NK-92 (cell line): Measurements from ENCODE around the gene BIRC7.

ENCODE experiments used
- DNase-seq: peaks from one replicate; lab custom pipeline; 2025; ENCODE audit not compliant: unreplicated experiment; lab: John Stamatoyannopoulos, UW

Gene BIRC7

GRCh38 chr20:63224412-63225081 is 11.2 kb upstream of the BIRC7 start:
- DNase-seq: no peak

GRCh38 chr20:63225082-63225454 is 10.6 kb upstream of the BIRC7 start:
- no peak for DNase-seq

- no peak for DNase-seq
Observed at GRCh38 chr20:63226042-63226943, 9.4 kb upstream of the BIRC7 start.

GRCh38 chr20:63227260-63227659 is 8.4 kb upstream of the BIRC7 start:
- no peak for DNase-seq

- DNase-seq: no peak
Observed at GRCh38 chr20:63228806-63229205, 6.9 kb upstream of the BIRC7 start.

GRCh38 chr20:63230800-63231268 is 4.9 kb upstream of the BIRC7 start:
- DNase-seq: no peak

GRCh38 chr20:63232235-63233060 is 3.3 kb upstream of the BIRC7 start:
- DNase-seq: no peak

- no peak for DNase-seq
Observed at GRCh38 chr20:63233061-63233344, 2.7 kb upstream of the BIRC7 start.

- DNase-seq: no peak
Observed at GRCh38 chr20:63233924-63234323, 1.8 kb upstream of the BIRC7 start.

GRCh38 chr20:63234693-63235398 is 859 bp upstream of the BIRC7 start:
- DNase-seq: no peak

- DNase-seq: no peak
Observed at GRCh38 chr20:63236116-63236837, 572 bp downstream of the BIRC7 start.

GRCh38 chr20:63238031-63238430 is 2.3 kb downstream of the BIRC7 start:
- no peak for DNase-seq

GRCh38 chr20:63238514-63239125 is 2.9 kb downstream of the BIRC7 start:
- no peak for DNase-seq

GRCh38 chr20:63239431-63239830 is 3.7 kb downstream of the BIRC7 start:
- no peak for DNase-seq

GRCh38 chr20:63240004-63240403 is 4.3 kb downstream of the BIRC7 start:
- no peak for DNase-seq

GRCh38 chr20:63241272-63241671 is 5.6 kb downstream of the BIRC7 start:
- DNase-seq: no peak

- no peak for DNase-seq
Observed at GRCh38 chr20:63242736-63243135, 7.0 kb downstream of the BIRC7 start.

GRCh38 chr20:63243604-63244247 is 8.0 kb downstream of the BIRC7 start:
- no peak for DNase-seq

- DNase-seq: no peak
Observed at GRCh38 chr20:63244468-63244867, 8.8 kb downstream of the BIRC7 start.
